GM21786 (cell line): Measurements from ENCODE around the gene FLYWCH1.

Source experiments
- ATAC-seq: cut with Tn5 transposase; IDR thresholded peaks from one replicate; pipeline ENCODE4 v1.9.1; 2021; ENCODE audit not compliant: unreplicated experiment

The FLYWCH1 gene

DNA sequence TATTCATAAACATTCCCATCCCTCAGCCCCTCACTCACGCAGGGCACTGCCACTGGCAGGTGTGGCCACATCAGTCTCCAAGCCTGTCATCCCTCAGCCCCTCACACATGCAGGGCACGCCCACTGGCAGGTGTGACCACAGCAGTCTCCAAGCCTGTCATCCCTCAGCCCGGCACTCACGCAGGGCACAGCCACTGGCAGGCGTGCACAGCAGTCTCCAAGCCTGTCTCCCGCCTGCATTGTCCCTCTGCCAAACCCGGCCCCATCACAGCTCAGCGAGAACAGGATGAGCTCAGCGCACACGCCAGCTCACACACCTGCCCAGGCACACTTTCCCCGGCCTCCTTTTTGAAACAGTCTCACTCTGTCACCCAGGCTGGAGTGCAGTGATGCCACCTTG, 40.9 kb downstream of the FLYWCH1 start:
- ATAC-seq, result no peak

DNA sequence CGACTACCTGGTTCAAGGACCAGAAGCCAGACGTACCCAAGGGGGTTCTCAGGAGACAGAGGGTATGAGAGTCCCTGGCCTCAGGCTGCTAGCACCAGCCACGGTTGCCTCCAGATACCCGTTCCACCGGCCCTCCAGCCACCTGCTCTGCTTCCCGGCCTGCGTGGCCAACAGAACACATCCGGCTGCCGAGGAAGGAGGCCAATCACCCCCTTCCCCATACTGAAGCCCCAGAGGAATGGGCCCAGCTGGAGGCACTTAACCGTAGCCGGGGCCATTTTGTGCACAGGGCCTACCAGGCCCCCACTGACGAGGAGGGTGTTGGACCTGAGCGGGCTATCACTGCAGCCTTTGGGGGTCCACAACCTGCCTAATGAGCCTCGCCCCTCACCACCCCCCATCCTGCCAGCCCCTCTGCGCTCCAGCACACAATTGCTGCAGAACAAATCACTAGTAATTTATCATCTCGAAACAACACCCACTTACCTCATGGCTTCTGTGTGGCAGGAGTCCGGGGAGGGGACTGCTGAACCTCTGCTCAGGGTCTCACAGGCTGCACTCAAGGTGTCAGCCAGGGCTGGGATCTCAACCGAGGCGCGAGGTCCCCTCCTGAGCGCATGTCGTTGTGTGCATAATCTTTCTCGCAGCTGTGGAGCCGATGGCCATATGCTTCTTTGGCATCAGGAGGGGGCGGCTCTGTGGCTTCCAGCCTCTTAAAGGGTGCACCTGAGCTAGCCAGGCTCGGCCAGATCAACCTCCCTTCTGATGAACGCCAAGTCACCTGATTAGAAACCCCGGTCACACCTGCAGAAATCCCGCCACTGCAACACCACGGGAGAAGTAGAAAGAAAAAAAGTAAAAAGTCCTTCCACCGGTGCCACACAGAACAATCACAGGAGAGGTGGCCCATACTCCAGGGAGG, 42.2 kb downstream of the FLYWCH1 start:
- no peak for ATAC-seq

DNA sequence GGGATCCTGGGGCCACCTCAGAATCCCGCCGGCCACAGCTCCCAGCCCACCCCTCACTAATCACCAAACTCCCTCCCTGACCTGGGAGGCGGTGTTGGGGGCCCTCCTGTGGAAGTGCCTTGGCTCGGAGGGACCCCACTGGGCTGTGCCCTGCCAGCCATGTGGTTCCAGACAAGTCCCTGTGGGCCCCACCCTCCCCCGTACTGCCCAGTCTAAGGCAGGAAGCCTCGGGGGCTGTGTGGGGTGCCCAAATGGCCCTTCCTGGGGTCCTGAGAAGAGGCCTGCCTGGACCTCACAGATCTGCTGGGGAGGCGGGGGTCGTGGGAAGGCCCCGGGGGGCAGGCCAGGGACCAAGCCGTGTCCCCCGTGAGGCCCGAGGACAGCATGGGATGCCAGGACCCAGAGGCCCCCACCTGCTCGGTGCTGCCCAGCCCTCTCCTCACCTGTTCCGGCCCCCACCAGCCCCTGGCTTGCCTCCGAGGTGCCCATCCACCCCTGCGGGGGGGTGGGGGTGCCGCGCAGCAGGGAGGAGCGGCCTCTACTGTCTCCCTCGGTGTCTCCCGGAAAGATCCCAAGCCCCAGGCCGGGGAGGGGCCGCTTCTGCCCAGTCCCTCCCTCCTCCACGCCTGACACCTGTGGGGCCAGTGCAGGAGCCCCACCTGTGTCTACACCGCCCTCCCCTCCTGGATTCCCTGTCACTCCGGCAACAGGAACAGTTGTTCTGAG, 43.1 kb downstream of the FLYWCH1 start:
- ATAC-seq, result no peak

DNA sequence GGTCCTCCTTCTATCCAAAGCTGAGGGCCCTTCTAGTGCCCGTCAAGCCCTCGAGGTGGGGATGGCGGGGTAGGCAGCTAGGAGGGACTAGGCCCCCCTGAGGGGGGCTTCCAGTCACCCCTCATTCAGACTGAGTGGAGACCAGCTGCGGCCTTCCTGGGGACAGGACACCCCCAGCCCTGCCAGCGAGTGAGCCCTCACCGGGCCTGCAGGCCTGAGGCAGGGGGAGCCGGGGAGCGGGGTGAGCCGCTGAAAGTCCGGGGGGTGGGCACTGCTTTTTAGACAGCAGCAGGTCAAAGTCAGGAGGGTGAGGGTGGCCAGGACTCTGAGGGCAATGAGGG, 43.7 kb downstream of the FLYWCH1 start:
- no peak for ATAC-seq

DNA sequence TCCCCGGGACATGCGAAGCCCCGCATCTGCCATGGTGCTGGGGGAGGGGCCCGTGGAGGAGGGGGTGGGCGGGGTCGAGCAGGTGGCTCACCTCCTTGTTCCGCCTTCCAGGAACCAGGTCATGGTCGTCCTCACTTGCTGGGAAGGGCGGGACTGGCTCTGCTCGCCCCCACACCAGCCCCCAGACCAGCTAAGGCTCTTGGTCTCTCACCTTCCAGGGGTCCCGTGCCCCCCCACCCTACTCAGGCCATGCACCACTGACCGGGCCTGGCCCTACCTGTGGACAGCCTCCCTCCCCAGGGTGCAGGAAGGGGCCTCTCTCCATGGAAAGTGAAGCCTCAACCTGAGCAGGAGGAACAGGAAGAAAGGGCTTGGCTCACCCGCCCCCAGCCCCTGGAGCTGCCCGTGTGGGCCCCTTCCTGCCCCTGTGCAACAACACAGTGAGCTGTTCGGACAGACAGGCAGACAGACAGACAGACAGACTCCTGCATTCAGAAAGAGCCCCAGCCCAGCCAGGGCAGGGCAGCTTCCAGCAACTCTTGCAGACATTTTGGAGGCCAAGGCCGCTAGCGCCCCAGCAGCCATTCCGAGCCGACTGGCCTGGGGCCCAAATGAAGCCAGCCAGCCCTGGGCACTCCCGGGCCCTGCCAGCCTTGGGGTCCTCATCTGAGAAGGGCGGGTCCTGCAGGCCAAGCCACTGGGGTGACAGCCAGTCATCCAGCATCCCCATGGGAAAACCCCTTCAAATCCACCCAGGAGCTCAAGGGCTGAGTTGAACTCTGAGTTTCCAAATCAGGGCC, 44.2 kb downstream of the FLYWCH1 start:
- no peak for ATAC-seq

DNA sequence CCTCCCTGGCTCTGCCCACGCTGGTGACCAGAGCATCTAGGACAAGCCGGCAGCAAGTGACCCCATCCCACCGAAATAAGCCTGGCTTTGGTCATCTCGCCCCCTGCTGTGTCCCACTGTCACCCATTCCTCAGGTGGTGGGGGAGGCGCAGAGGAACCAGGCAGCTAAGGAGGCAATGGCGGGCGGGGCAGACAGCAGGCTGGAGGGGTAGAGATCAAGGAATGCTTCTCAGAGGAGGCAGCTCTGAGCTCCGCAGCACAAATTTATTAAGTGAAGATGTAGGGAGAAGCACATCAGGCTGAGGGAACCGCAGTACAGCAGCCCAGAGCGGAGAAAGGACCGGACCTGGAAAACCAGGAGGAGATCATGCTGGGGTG, 44.8 kb downstream of the FLYWCH1 start:
- ATAC-seq, result no peak

DNA sequence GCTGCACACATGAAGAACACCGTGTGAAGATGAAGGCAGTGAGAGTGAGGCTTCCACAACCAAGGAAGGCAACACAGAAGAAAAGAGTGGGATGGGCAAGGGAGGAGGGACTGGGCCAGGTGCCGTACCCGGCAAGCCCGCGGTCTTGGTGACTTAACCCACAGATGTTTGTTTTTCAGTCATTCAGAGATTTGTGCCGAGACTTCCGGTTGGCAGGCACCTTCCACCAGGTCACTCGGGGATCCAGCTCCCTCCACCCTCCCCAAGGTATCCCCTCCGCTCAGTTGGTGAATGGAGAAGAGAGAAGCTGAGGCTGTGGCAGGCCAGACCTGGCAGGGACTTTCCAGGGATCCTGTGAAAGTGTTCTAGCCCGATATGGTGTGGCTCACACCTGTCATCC, 47.5 kb downstream of the FLYWCH1 start:
- ATAC-seq, result no peak

DNA sequence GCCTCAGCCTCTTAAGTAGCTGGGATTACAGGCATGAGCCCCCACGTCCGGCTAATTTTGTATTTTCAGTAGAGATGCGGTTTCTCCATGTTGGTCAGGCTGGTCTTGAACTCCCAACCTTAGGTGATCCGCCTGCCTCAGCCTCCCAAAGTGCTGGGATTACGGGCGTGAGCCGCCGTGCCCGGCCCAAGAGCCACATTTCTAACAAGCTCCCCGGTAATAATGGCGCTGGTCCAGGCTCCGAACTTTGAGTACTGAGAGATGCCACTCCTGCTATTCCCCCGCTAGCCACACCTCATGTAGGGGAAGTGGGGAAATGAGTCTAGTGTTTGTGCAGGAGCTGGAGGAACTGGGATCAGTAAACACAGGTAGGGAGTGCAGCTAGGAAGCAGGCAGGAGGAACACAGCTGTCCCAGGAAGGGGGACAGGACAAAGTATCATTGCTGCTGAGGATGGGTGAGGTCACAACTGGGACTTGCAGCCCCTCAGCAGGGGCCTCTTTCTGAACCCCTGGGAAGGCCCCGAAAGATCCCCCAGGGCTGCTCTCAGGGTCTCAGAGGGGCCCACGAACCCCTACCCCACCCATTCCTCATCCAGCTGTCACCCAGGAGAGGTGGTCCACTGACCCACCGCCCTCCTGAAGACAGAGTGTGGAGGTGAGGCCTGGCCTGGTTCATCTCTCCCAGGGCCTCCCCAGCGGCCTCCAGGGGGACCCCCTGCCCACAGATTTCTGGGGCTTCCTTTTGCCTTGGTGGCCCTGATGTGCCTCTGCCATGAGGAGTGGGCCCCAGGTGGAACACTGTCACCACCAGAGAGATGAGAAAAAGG, 48.7 kb downstream of the FLYWCH1 start:
- no peak for ATAC-seq

DNA sequence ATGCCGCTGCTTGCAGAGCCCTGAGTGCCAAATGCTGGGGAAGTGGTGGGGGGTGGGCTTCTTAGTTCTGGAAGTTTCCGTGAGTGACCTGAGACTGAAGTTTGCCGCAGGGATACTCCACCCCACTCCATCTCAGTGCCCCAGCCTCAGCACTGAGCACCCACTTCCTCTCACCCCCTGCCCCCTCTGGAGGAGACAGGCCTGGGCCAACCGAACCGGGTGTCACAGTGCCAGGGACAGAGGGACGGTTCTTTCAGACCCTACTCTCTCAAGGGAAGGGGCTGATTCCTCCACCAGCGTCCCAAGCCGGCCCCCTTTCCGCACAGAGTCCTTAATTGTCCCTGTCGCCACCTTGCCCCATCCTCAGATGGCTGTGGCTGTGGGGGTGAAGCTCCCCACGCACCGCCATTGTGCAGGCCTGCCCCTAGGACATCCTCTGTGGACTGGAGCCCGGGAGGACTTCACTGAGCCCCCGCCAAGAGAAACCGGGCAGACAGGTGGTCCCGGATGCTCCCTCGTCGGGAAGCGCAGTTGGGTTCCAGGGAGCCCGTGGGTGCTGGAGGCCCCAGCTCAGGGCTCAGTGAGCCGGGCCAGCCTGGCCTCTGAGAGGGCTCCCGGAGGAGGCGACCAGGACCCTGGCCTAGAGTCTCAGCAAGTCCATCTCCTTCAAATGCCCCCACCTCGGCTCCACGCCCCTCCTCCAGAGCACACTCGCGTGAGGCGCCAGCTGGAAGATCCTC, 50.8 kb downstream of the FLYWCH1 start:
- no peak for ATAC-seq

DNA sequence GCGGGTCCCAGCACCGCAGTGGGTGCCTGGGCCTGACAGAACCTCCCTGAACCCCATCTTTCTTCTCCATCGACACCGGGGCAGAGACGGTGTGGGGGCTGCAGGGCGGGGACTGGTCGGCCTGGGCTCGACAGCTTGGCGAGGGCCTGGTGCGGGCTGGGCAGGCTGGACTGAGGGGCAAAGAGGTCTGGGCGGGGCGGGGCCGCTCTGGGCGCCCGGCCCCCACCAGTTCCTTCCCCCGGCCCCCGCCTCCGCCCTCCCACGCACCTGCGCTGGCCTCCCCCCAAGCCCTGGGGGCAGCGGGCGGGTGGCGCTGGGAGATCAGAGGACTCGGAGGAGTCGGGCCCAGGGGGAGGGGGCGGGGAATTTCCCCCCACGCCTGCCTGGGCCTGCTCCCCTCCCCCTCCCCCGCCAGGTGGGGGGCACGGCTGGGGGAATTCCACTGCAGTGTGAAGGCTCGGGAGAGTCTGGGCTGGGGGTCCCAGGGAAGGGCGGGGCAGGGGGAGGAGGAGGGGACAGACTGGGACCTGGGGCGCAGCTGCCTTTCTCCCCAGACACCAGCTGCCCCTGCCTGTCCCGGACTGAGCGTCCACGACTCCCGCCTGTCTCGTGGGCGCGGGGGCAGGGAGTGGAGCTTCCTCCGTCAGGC, 51.5 kb downstream of the FLYWCH1 start:
- ATAC-seq, result no peak

DNA sequence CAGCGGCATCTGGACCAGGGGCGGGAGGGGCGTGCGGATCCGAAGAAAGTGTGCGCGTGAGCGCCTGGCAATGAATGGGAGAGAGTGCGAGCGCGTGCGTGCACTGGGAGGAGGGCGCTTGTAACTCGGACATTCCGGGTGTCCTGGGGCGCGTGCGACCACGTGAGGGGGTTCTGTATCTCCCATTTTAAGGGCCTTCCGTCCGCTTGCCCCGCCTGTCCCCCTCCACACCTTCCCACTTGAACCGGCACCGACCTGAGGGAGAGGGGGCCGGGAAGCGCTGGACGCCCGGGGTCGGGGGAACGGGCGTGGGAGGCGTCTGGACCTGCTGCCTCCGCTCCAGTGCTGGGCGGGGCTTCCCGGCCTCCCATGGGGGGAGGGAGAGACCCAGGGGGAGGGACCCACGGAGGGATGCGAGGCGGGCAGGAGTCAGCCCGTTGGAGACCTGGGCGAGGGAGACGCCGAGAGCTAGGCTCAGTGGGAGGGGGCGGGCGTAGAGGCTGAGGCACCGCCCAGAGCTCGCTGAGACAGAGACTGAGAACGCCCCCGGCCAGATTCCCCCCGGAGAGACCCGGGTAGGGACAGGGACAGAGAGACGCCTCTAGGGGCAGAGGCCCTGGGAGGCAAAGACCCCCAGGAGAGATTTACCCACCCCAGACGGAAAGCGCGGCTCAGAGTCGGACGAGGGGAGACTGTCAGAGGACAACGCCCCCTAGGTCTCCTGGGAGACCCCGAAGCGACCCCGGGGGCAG, 52.2 kb downstream of the FLYWCH1 start, which contains the start of gene KREMEN2:
Gene KREMEN2, plus strand, starts transcription at position 553 of the 752 bp plus-strand sequence. CDS start 246 bp downstream, outside the sequence.
- no peak for ATAC-seq

DNA sequence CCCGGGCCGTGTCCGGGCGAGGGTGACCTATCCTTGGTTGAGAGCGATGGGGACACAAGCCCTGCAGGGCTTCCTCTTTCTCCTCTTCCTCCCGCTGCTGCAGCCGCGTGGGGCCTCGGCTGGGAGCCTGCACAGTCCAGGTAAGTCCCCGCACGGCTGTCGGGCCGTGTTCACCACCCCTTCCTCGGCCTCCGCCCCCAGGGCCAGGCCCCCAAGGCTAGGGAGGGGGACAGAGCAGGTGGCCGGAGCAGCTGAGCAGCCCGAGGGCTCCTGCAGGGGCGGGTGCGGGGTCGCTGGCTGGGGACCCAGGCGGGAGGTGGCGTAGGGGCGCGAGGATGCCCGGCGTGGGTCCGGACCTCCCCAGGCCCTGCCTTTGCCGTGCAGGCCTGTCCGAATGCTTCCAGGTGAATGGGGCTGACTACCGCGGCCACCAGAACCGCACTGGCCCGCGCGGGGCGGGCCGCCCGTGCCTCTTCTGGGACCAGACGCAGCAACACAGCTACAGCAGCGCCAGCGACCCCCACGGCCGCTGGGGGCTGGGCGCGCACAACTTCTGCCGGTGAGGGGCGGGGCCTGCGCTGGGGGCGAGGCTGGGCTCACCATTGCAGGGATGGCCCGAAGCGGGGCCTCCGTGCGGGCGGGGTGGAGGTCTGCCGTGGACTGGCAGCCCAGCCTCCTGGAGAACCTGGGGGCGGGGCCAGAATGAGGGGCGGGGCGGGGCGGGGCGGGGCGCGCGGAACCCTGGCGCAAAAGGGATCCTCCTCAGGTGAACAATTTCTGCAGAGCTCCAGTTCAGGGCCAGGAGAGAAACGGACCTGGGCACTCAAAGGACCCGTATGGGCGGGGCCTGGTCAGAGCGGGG, 53.0 kb downstream of the FLYWCH1 start:
- ATAC-seq, result no peak

DNA sequence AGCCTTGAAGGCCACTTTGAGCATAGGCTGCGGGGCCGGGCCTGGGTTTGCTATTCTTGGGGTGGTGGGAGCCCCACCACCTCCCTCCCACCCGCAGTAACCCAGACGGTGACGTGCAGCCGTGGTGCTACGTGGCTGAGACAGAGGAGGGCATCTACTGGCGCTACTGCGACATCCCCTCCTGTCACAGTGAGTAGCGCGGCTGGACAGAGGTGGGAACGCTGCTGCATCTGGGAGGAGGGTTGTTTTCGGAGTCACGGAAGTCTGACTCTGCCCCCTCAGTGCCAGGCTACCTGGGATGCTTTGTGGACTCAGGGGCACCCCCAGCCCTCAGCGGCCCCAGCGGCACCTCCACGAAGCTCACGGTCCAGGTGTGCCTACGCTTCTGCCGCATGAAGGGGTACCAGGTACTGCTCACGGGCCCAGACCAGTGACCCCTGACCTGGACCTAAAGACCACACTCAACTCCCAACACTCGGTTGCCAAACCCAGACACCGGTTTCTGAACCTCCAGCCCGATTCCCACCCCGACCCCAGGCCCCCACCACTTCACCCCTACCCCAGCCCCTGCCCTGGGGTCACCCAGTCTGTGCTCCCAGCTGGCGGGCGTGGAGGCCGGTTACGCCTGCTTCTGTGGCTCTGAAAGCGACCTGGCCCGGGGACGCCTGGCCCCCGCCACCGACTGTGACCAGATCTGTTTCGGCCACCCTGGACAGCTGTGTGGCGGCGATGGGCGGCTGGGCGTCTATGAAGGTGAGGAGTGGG, 54.5 kb downstream of the FLYWCH1 start:
- ATAC-seq, result no peak

DNA sequence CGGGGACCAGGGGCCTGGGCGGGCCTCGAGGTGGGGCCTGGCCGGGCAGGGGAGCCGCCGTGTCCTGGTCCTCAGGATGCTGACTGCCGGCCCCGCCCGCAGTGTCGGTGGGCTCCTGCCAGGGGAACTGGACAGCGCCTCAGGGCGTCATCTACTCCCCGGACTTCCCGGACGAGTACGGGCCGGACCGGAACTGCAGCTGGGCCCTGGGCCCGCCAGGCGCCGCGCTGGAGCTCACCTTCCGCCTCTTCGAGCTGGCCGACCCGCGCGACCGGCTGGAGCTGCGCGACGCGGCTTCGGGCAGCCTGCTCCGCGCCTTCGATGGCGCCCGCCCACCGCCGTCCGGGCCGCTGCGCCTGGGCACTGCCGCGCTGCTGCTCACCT, 55.1 kb downstream of the FLYWCH1 start:
- ATAC-seq, result no peak

DNA sequence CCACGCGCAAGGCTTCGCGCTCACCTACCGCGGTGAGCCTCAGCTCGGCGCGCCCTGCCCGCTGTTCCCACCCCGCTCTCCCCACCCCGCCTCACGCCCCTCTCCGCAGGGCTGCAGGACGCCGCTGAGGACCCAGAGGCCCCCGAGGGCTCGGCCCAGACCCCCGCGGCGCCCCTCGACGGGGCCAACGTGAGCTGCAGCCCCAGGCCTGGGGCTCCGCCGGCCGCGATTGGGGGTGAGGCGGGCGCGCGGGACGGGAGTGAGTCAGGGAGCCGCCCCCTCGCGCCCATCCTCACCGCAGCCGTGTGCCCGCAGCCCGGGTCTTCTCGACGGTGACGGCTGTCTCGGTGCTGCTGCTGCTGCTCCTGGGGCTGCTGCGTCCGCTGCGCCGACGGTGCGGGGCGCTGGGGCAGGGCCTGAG, 55.5 kb downstream of the FLYWCH1 start:
- ATAC-seq, result no peak

DNA sequence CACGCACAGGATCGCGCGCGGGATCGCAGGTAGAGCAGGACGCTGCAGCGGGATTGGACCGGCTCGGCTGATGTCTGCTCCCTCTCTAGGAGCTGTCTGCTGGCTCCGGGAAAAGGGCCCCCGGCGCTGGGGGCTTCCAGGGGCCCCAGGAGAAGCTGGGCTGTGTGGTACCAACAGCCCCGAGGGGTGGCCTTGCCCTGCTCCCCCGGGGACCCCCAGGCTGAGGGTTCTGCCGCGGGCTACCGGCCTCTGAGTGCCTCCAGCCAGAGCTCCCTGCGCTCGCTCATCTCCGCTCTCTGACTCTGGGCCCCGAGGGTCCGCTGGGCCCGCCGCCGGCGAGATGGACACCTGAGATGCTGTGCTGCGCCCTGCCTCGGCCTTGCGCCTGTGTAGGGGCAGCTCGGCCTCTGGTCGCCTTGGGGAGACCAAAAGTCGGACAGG, 56.0 kb downstream of the FLYWCH1 start:
- ATAC-seq, result no peak

DNA sequence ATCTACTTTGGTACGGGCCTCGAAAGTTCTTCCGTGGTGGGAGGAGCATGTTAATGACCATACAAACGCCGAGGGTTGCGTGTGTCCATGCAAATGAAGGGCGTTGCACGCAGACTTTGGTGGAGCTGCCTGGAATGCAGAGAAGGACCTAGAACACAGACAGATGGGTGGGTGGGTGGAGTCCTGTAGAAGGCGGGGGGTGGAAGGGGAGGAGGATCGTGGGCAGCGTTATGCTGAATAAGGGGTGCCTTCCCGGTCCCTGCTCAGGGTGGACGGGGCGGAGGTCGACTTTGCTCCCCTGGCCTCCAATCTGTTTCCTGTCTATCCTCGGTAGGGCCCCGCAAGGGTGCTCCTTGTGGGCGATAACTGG, 56.6 kb downstream of the FLYWCH1 start:
- no peak for ATAC-seq
